Astrocyte (in vitro differentiated cells and primary cell): ENCODE data around the gene CCDC12. TPM values are rescaled to one million over a fixed set of nuclear protein-coding genes. Genes with fewer than 3 reads are reported as not detected.

Source experiments
- DNase-seq: peaks from one replicate; pipeline ENCODE4 v3.0.0-alpha.2; 2010; ENCODE audit warnings: low read depth
- FAIRE-seq: peaks from 2 replicates; lab custom pipeline; 2011; peaks lifted over from hg19 to GRCh38; lab: Jason Lieb, UNC
- H2AFZ ChIP-seq: 2 replicates; pipeline ENCODE4 v1.6.0; 2012; ENCODE audit warnings: low read depth, low read length, inconsistent platforms
- H3K27ac ChIP-seq: 2 replicates; pipeline ENCODE4 v1.5.1; 2011; ENCODE audit warnings: low read depth, low read length, inconsistent platforms
- H3K27me3 ChIP-seq: 2 replicates; pipeline ENCODE4 v1.6.0; 2011; ENCODE audit warnings: low read length, inconsistent platforms; ENCODE audit not compliant: insufficient read depth
- H3K36me3 ChIP-seq: 2 replicates; pipeline ENCODE4 v1.5.1; 2011; ENCODE audit warnings: low read length, inconsistent platforms; ENCODE audit not compliant: insufficient read depth
- H3K4me1 ChIP-seq: 2 replicates; pipeline ENCODE4 v1.5.1; 2011; ENCODE audit warnings: low read length, inconsistent platforms; ENCODE audit not compliant: insufficient read depth
- H3K4me2 ChIP-seq: 2 replicates; pipeline ENCODE4 v1.6.0; 2012; ENCODE audit warnings: low read length, inconsistent platforms
- H3K4me3 ChIP-seq: 2 replicates; pipeline ENCODE4 v1.5.1; 2011; ENCODE audit warnings: low read depth, mild to moderate bottlenecking, low read length, inconsistent platforms; ENCODE audit not compliant: insufficient read depth
- H3K79me2 ChIP-seq: 2 replicates; pipeline ENCODE4 v1.6.0; 2012; ENCODE audit warnings: mild to moderate bottlenecking, low read length, inconsistent platforms; ENCODE audit not compliant: insufficient read depth
- H3K9ac ChIP-seq: 2 replicates; pipeline ENCODE4 v1.6.0; 2012; ENCODE audit warnings: mild to moderate bottlenecking, low read length, inconsistent platforms
- H3K9me3 ChIP-seq: 2 replicates; pipeline ENCODE4 v1.5.1; 2012; ENCODE audit warnings: low read depth, mild to moderate bottlenecking, low read length, inconsistent platforms; ENCODE audit not compliant: insufficient read depth
- H4K20me1 ChIP-seq: 2 replicates; pipeline ENCODE4 v1.6.0; 2012; ENCODE audit warnings: low read length, inconsistent platforms; ENCODE audit not compliant: insufficient read depth
- H3K27ac Mint-ChIP-seq: one replicate; pipeline ENCODE4 v1.8.0; 2021; ENCODE audit warnings: mild to moderate bottlenecking, mixed read lengths; ENCODE audit not compliant: unreplicated experiment
- H3K27me3 Mint-ChIP-seq: one replicate; pipeline ENCODE4 v1.8.0; 2021; ENCODE audit warnings: low read depth, mixed read lengths; ENCODE audit not compliant: unreplicated experiment
- H3K36me3 Mint-ChIP-seq: one replicate; pipeline ENCODE4 v1.8.0; 2021; ENCODE audit warnings: low read depth, mixed read lengths; ENCODE audit not compliant: unreplicated experiment
- H3K4me1 Mint-ChIP-seq: one replicate; pipeline ENCODE4 v1.8.0; 2021; ENCODE audit warnings: low read depth, mixed read lengths; ENCODE audit not compliant: unreplicated experiment
- H3K4me3 Mint-ChIP-seq: one replicate; pipeline ENCODE4 v1.8.0; 2021; ENCODE audit warnings: mild to moderate bottlenecking, moderate library complexity, mixed read lengths; ENCODE audit not compliant: unreplicated experiment
- H3K9me3 Mint-ChIP-seq: one replicate; pipeline ENCODE4 v1.8.0; 2021; ENCODE audit warnings: mild to moderate bottlenecking, mixed read lengths; ENCODE audit not compliant: unreplicated experiment
- EZH2 ChIP-seq: IDR thresholded peaks from 2 replicates; pipeline ENCODE4 v1.6.1; 2012; ENCODE audit warnings: mild to moderate bottlenecking, low read length, inconsistent platforms; ENCODE audit not compliant: insufficient read depth
- total RNA-seq: library from RNA; stranded (reverse); gene quantifications from 2 replicates; pipeline ENCODE4 v1.2.1, GENCODE V29; 2021
- TF ChIP-seq, protein P1 (sequence below): IDR thresholded peaks from 2 replicates; pipeline ENCODE4 v1.5.1; 2011; ENCODE audit warnings: low read depth, mild to moderate bottlenecking, inconsistent platforms, low read length, moderate library complexity; ENCODE audit not compliant: insufficient read depth

Gene CCDC12
- total RNA-seq, 1 donor from 2014 or later: 29.0 TPM

DNA sequence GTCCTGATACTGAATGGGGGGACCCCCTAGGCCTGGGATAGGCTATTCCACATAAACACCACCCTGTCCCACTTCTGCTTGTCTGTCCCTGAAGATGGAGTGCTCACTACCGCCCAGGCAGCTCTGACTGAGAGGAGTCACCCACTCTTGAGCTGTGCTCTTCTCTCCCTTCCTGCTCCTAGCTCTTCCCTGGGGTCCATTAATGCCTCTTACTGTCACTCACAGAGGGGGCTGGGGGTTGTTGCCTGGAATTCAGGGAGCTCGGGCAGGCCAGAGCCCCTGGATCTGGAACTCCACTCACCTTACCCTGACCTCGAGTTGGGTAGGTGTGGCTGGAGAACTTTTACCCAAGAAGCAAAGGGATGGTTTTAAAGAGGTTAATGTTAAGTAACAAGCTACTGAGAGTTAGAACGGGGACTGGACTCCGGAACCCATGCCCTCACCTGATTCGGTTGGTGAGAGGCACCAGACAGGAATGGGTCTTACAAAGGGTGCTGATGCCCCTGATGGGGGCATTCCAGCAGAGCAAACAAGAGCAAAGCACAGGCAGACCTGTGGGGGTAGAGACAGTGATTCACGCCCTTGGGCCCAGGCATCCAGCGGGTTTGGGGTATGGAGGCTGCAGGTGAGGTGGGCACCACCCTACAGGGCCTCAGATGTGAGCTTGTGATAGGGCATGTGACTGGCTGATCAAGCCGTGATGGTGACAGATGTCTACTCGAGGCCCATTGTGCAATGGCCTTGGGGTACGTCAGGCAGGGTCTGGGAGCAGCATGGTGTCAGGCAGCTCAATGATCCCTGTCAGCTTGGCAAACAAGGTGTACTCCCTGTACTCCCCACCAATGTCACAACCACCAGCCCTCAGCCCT lies 8.3 kb upstream of the CCDC12 start:
- no peak overlapping the region for H2AFZ ChIP-seq
- H3K27ac ChIP-seq: no peak overlapping the region
- no peak overlapping the region for H3K4me3 Mint-ChIP-seq

DNA sequence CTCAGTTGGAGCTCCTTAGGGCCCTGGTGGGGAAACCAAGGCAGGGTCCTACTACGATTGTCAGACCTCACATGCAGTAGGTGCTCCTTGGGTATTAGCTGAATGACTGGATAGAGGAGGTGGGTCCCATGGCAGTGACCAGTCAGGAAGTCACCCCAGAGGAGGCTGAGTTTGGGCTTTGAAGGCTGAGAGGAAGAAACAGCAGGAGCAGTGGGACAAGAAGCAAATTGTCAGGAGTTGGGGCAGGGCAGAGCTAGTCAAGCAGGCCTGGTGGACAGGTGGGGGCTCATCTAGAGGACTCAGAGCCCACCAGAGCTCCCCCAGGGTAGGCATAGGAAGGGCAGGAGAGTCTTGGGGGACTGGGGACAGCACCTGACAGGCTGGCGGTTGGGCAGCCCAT lies 6.0 kb upstream of the CCDC12 start:
- Histone ChIP-seq H3K79me2 (no peaks in the 10 kb centered on the region), H3K4me1 (peaks cover 6% of the 10 kb centered on the region), H3K27ac (no peak overlapping the region), H3K36me3 (no peaks in the 10 kb centered on the region), H3K4me2 (no peak overlapping the region), H2AFZ (no peak overlapping the region), H3K9me3 (no peaks in the 10 kb centered on the region), H3K9ac (no peak overlapping the region), H3K4me3 (no peak overlapping the region), H4K20me1 (no peaks in the 10 kb centered on the region), H3K27me3 (no peaks in the 10 kb centered on the region)
- Mint-ChIP-seq H3K36me3 (peaks cover 2% of the 10 kb centered on the region), H3K4me1 (no peaks in the 10 kb centered on the region), H3K4me3 (no peak overlapping the region), H3K27ac (no peak overlapping the region), H3K9me3 (no peaks in the 10 kb centered on the region), H3K27me3 (peaks cover 3% of the 10 kb centered on the region)
- DNase-seq: no peak
- FAIRE-seq: no peak
- TF ChIP-seq EZH2: no peak
- TF ChIP-seq, protein P1, sequence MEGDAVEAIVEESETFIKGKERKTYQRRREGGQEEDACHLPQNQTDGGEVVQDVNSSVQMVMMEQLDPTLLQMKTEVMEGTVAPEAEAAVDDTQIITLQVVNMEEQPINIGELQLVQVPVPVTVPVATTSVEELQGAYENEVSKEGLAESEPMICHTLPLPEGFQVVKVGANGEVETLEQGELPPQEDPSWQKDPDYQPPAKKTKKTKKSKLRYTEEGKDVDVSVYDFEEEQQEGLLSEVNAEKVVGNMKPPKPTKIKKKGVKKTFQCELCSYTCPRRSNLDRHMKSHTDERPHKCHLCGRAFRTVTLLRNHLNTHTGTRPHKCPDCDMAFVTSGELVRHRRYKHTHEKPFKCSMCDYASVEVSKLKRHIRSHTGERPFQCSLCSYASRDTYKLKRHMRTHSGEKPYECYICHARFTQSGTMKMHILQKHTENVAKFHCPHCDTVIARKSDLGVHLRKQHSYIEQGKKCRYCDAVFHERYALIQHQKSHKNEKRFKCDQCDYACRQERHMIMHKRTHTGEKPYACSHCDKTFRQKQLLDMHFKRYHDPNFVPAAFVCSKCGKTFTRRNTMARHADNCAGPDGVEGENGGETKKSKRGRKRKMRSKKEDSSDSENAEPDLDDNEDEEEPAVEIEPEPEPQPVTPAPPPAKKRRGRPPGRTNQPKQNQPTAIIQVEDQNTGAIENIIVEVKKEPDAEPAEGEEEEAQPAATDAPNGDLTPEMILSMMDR: no peak

More for the DNA sequence above, 8.3 kb upstream of the CCDC12 start:
- H3K4me3 ChIP-seq: no peak overlapping the region
- DNase-seq: no peak
- no peak overlapping the region for H3K9ac ChIP-seq
- H3K79me2 ChIP-seq: no peaks in the 10 kb centered on the region
- Mint-ChIP-seq H3K4me1 (no peaks in the 10 kb centered on the region), H3K27ac (no peak overlapping the region), H3K27me3 (peaks cover 3% of the 10 kb centered on the region), H3K9me3 (no peaks in the 10 kb centered on the region), H3K36me3 (peaks cover 7% of the 10 kb centered on the region)
- no peaks in the 10 kb centered on the region for H3K27me3 ChIP-seq
- H3K4me2 ChIP-seq: no peak overlapping the region
- H3K36me3 ChIP-seq: no peaks in the 10 kb centered on the region
- FAIRE-seq: no peak
- TF ChIP-seq, protein P1: no peak
- no peak for TF ChIP-seq EZH2
- H3K4me1 ChIP-seq: peaks cover 4% of the 10 kb centered on the region
- H3K9me3 ChIP-seq: no peaks in the 10 kb centered on the region
- no peaks in the 10 kb centered on the region for H4K20me1 ChIP-seq

DNA sequence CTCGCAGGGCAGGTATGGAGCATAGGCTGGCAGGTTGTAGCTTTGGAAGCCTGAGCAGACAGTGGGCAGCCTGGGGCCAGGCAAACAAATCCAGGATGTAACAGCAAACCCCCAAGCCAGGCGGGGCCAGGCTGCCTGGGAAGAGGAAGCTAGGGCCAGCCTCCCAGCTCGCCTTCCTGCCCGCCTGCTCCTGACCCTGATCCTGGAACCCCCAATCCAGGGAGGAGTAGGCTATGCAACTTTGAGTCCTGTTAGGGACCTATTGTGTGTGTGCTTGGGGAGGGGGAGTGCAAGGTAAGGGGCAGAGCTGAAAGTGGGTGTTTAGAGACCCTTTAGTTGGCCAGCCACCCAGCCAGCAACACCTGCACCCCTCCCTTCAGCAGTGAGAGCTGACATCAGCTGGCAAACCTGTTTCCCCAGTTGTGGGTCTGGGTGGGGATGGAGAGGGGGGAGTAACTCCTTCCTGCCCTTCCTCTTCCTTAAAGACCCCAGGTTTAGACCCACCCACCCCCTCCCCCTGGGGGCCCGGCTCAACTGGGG lies 5.5 kb upstream of the CCDC12 start:
- H3K4me3 Mint-ChIP-seq: no peak overlapping the region
- peaks cover 3% of the 10 kb centered on the region for H3K27me3 Mint-ChIP-seq
- Histone ChIP-seq H3K4me1 (peaks cover 9% of the 10 kb centered on the region), H3K36me3 (no peaks in the 10 kb centered on the region), H3K4me2 (no peak overlapping the region), H3K27ac (no peak overlapping the region), H4K20me1 (no peaks in the 10 kb centered on the region), H3K9me3 (no peaks in the 10 kb centered on the region), H2AFZ (no peak overlapping the region), H3K27me3 (no peaks in the 10 kb centered on the region), H3K9ac (no peak overlapping the region), H3K79me2 (no peaks in the 10 kb centered on the region), H3K4me3 (no peak overlapping the region)
- no peak for TF ChIP-seq EZH2
- TF ChIP-seq, protein P1: no peak
- H3K36me3 Mint-ChIP-seq: peaks cover 2% of the 10 kb centered on the region
- no peaks in the 10 kb centered on the region for H3K9me3 Mint-ChIP-seq
- H3K4me1 Mint-ChIP-seq: no peaks in the 10 kb centered on the region
- no peak for DNase-seq
- H3K27ac Mint-ChIP-seq: no peak overlapping the region
- FAIRE-seq: no peak
